Activated naive CD4-positive, alpha-beta T cell treated with anti-CD3 and anti-CD28 coated beads for 36 hours (primary cell): ENCODE data around the gene DOCK1. TPM values are rescaled to one million over a fixed set of nuclear protein-coding genes. Genes with fewer than 3 reads are reported as not detected.

ENCODE experiments used
- CTCF ChIA-PET: fragments of 350-600 bp; sonication (Branson Sonifier 250); formaldehyde crosslinking; loops from one replicate; lab custom pipeline; 2021; ENCODE audit warnings: antibody characterized with exemption; lab: Charles Lee
- DNase-seq: peaks from one replicate; pipeline ENCODE4 v3.0.0-alpha.2; 2020
- H3K27ac Mint-ChIP-seq: one replicate; pipeline ENCODE4 v1.8.0; 2021; ENCODE audit warnings: mild to moderate bottlenecking, mixed read lengths
- H3K27me3 Mint-ChIP-seq: one replicate; pipeline ENCODE4 v1.8.0; 2021; ENCODE audit warnings: low read depth, mixed read lengths
- H3K36me3 Mint-ChIP-seq: one replicate; pipeline ENCODE4 v1.8.0; 2021; ENCODE audit warnings: low read depth, mixed read lengths
- H3K4me1 Mint-ChIP-seq: one replicate; pipeline ENCODE4 v1.8.0; 2021; ENCODE audit warnings: low read depth, mixed read lengths
- H3K4me3 Mint-ChIP-seq: one replicate; pipeline ENCODE4 v1.8.0; 2021; ENCODE audit warnings: mild to moderate bottlenecking, moderate library complexity, mixed read lengths
- H3K9me3 Mint-ChIP-seq: one replicate; pipeline ENCODE4 v1.8.0; 2021; ENCODE audit warnings: mixed read lengths
- intact Hi-C: fragments of 100-400 bp; cut with micrococcal nuclease; formaldehyde crosslinking; loops from one replicate; pipeline ENCODE4 v1.15.1; 2023
- total RNA-seq, 2 experiments: library from RNA; stranded (reverse); gene quantifications; one replicate each; pipeline ENCODE4 v1.2.3, GENCODE V29; 2021

Gene DOCK1
- total RNA-seq, 2 experiments from 2014 or later: 0.49 to 0.72 TPM

- Mint-ChIP-seq H3K27me3 (peaks cover 5% of the 10 kb centered on the region), H3K9me3 (peaks cover 2% of the 10 kb centered on the region), H3K36me3 (no peaks in the 10 kb centered on the region), H3K4me1 (no peaks in the 10 kb centered on the region), H3K4me3 (no peak overlapping the region), H3K27ac (no peak overlapping the region)
- CTCF ChIA-PET: no interaction called here
- intact Hi-C loops: no loop called here
- no peak for DNase-seq
Measured at GRCh38 chr10:127069436-127069835, 164.2 kb downstream of the DOCK1 start.

GRCh38 chr10:127071126-127071525 lies 165.9 kb downstream of the DOCK1 start:
- no peak overlapping the region for H3K27ac Mint-ChIP-seq
- DNase-seq: no peak
- peaks cover 4% of the 10 kb centered on the region for H3K27me3 Mint-ChIP-seq
- intact Hi-C loops: no loop called here
- H3K4me1 Mint-ChIP-seq: no peaks in the 10 kb centered on the region
- no peak overlapping the region for H3K4me3 Mint-ChIP-seq
- H3K36me3 Mint-ChIP-seq: no peaks in the 10 kb centered on the region
- CTCF ChIA-PET: no interaction called here
- H3K9me3 Mint-ChIP-seq: peaks cover 2% of the 10 kb centered on the region

- Mint-ChIP-seq H3K4me3 (no peak overlapping the region), H3K9me3 (no peaks in the 10 kb centered on the region), H3K27me3 (peaks cover 3% of the 10 kb centered on the region), H3K36me3 (no peaks in the 10 kb centered on the region), H3K27ac (no peak overlapping the region), H3K4me1 (no peaks in the 10 kb centered on the region)
- DNase-seq: no peak
- intact Hi-C loops: no loop called here
- CTCF ChIA-PET: no interaction called here
Measured at GRCh38 chr10:127073666-127074065, 168.4 kb downstream of the DOCK1 start.

GRCh38 chr10:127079392-127079791 lies 174.2 kb downstream of the DOCK1 start:
- no peaks in the 10 kb centered on the region for H3K36me3 Mint-ChIP-seq
- no peak overlapping the region for H3K4me3 Mint-ChIP-seq

GRCh38 chr10:127080317-127080716 lies 175.1 kb downstream of the DOCK1 start:
- Mint-ChIP-seq H3K36me3 (no peaks in the 10 kb centered on the region), H3K9me3 (no peaks in the 10 kb centered on the region), H3K27me3 (no peaks in the 10 kb centered on the region), H3K27ac (no peak overlapping the region), H3K4me3 (no peak overlapping the region), H3K4me1 (no peaks in the 10 kb centered on the region)
- CTCF ChIA-PET: no interaction called here
- intact Hi-C loops: no loop called here
- no peak for DNase-seq

More at GRCh38 chr10:127079392-127079791, 174.2 kb downstream of the DOCK1 start:
- no peak for DNase-seq
- Mint-ChIP-seq H3K9me3 (no peaks in the 10 kb centered on the region), H3K4me1 (no peaks in the 10 kb centered on the region), H3K27ac (no peak overlapping the region), H3K27me3 (no peaks in the 10 kb centered on the region)
- intact Hi-C loops: no loop called here
- CTCF ChIA-PET: no interaction called here

GRCh38 chr10:127081851-127082345 lies 176.7 kb downstream of the DOCK1 start:
- no peaks in the 10 kb centered on the region for H3K4me1 Mint-ChIP-seq
- DNase-seq: no peak
- no peak overlapping the region for H3K4me3 Mint-ChIP-seq
- CTCF ChIA-PET: no interaction called here
- no peak overlapping the region for H3K27ac Mint-ChIP-seq
- no peaks in the 10 kb centered on the region for H3K27me3 Mint-ChIP-seq
- no peaks in the 10 kb centered on the region for H3K9me3 Mint-ChIP-seq
- H3K36me3 Mint-ChIP-seq: no peaks in the 10 kb centered on the region
- intact Hi-C loops: no loop called here

GRCh38 chr10:127082651-127083050 lies 177.4 kb downstream of the DOCK1 start:
- H3K36me3 Mint-ChIP-seq: no peaks in the 10 kb centered on the region
- H3K4me3 Mint-ChIP-seq: no peak overlapping the region
- no peak overlapping the region for H3K27ac Mint-ChIP-seq
- no peaks in the 10 kb centered on the region for H3K4me1 Mint-ChIP-seq
- no peak for DNase-seq
- no peaks in the 10 kb centered on the region for H3K9me3 Mint-ChIP-seq
- intact Hi-C loops: no loop called here
- no peaks in the 10 kb centered on the region for H3K27me3 Mint-ChIP-seq
- CTCF ChIA-PET: no interaction called here

- Mint-ChIP-seq H3K9me3 (no peaks in the 10 kb centered on the region), H3K4me1 (no peaks in the 10 kb centered on the region), H3K4me3 (no peak overlapping the region), H3K27ac (no peak overlapping the region), H3K27me3 (no peaks in the 10 kb centered on the region), H3K36me3 (no peaks in the 10 kb centered on the region)
- no peak for DNase-seq
- CTCF ChIA-PET: no interaction called here
- intact Hi-C loops: no loop called here
Measured at GRCh38 chr10:127085957-127086356, 180.7 kb downstream of the DOCK1 start.

- intact Hi-C loops: no loop called here
- no peaks in the 10 kb centered on the region for H3K36me3 Mint-ChIP-seq
- H3K4me1 Mint-ChIP-seq: no peaks in the 10 kb centered on the region
- no peaks in the 10 kb centered on the region for H3K27me3 Mint-ChIP-seq
- no peaks in the 10 kb centered on the region for H3K9me3 Mint-ChIP-seq
- DNase-seq: no peak
- CTCF ChIA-PET: no interaction called here
- no peak overlapping the region for H3K4me3 Mint-ChIP-seq
- no peak overlapping the region for H3K27ac Mint-ChIP-seq
Measured at GRCh38 chr10:127088908-127089307, 183.7 kb downstream of the DOCK1 start.

GRCh38 chr10:127089446-127089845 lies 184.2 kb downstream of the DOCK1 start:
- Mint-ChIP-seq H3K36me3 (no peaks in the 10 kb centered on the region), H3K9me3 (no peaks in the 10 kb centered on the region), H3K27ac (no peak overlapping the region), H3K27me3 (no peaks in the 10 kb centered on the region), H3K4me3 (no peak overlapping the region), H3K4me1 (no peaks in the 10 kb centered on the region)
- DNase-seq: no peak
- CTCF ChIA-PET: no interaction called here
- intact Hi-C loops: no loop called here

- H3K36me3 Mint-ChIP-seq: no peaks in the 10 kb centered on the region
- H3K4me1 Mint-ChIP-seq: no peaks in the 10 kb centered on the region
- DNase-seq: no peak
- CTCF ChIA-PET: no interaction called here
- no peak overlapping the region for H3K27ac Mint-ChIP-seq
- no peaks in the 10 kb centered on the region for H3K27me3 Mint-ChIP-seq
- no peak overlapping the region for H3K4me3 Mint-ChIP-seq
- no peaks in the 10 kb centered on the region for H3K9me3 Mint-ChIP-seq
- intact Hi-C loops: no loop called here
Measured at GRCh38 chr10:127090138-127090537, 184.9 kb downstream of the DOCK1 start.

- Mint-ChIP-seq H3K27me3 (no peaks in the 10 kb centered on the region), H3K4me1 (no peaks in the 10 kb centered on the region), H3K36me3 (no peaks in the 10 kb centered on the region), H3K27ac (no peak overlapping the region), H3K4me3 (no peak overlapping the region), H3K9me3 (no peaks in the 10 kb centered on the region)
- intact Hi-C loops: no loop called here
- DNase-seq: no peak
- CTCF ChIA-PET: no interaction called here
Measured at GRCh38 chr10:127091354-127091753, 186.1 kb downstream of the DOCK1 start.

- Mint-ChIP-seq H3K4me1 (no peaks in the 10 kb centered on the region), H3K9me3 (no peaks in the 10 kb centered on the region), H3K4me3 (no peak overlapping the region), H3K27me3 (no peaks in the 10 kb centered on the region), H3K36me3 (no peaks in the 10 kb centered on the region), H3K27ac (no peak overlapping the region)
- intact Hi-C loops: no loop called here
- CTCF ChIA-PET: no interaction called here
- no peak for DNase-seq
Measured at GRCh38 chr10:127092916-127093315, 187.7 kb downstream of the DOCK1 start.

GRCh38 chr10:127094984-127095383 lies 189.8 kb downstream of the DOCK1 start:
- intact Hi-C loops: no loop called here
- Mint-ChIP-seq H3K27ac (no peak overlapping the region), H3K9me3 (peaks cover 1% of the 10 kb centered on the region), H3K4me1 (no peaks in the 10 kb centered on the region), H3K4me3 (no peak overlapping the region), H3K27me3 (no peaks in the 10 kb centered on the region), H3K36me3 (no peaks in the 10 kb centered on the region)
- no peak for DNase-seq
- CTCF ChIA-PET: no interaction called here
